ENCODE results near the gene AKR1C1.
"Not testable (repeated sequence)": the region's sequence is repeated elsewhere in the genome, so short reads cannot be mapped to it uniquely, and the experiment has no call there.

GRCh38 chr10:4972369-4973142 lies 9.3 kb downstream of the AKR1C1 start:
- TF ChIP-seq CTCF (IDR thresholded peaks at IDR 0.05); SIN3A (IDR thresholded peaks at IDR 0.05; ENCODE audit: borderline replicate concordance, insufficient read depth, low read depth, low read length); POLR2AphosphoS5 (IDR thresholded peaks at IDR 0.05; ENCODE audit: low read depth, low read length): not testable (repeated sequence)

Measured in Panc1 (cell line).